GM13977 (cell line): Measurements from ENCODE around the gene CIT.

Source experiments
- DNase-seq: peaks from one replicate; pipeline ENCODE4 v3.0.0; 2012; ENCODE audit warnings: low spot score
- CTCF ChIP-seq: IDR thresholded peaks from 2 replicates; pipeline ENCODE4 v1.5.1; 2012; ENCODE audit warnings: mild to moderate bottlenecking, control low read depth; ENCODE audit not compliant: insufficient read depth; ENCODE audit errors: extremely low read depth, missing control alignments
- in situ Hi-C: fragments of 300-500 bp; cut with MboI; formaldehyde crosslinking; loops from one replicate; pipeline ENCODE4 v1.12.0; 2022; ENCODE audit warnings: low sequenced_read_pairs, low pct_unique_long_range_greater_than_20kb, mixed read lengths, inconsistent platforms; ENCODE audit not compliant: unreplicated experiment

CIT gene

DNA sequence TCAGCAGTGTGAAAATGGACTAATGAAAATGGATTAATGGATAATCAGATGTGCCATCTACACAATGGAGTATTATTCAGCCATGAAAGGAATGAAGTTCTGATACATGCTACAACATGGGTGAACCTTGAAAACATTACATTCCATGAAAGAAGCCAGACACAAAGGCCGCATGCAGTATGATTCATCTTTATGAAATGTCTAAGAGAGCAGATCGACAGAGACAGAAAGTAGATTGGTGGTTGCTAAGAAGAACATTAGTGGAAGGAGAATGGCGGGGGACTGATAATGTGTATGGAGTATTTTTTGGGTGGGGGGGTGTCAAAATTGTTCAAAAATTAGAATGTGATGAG is 161.9 kb downstream of the CIT start:
- no peak for DNase-seq
- in situ Hi-C loops, result no loop called here
- no peak for TF ChIP-seq CTCF

DNA sequence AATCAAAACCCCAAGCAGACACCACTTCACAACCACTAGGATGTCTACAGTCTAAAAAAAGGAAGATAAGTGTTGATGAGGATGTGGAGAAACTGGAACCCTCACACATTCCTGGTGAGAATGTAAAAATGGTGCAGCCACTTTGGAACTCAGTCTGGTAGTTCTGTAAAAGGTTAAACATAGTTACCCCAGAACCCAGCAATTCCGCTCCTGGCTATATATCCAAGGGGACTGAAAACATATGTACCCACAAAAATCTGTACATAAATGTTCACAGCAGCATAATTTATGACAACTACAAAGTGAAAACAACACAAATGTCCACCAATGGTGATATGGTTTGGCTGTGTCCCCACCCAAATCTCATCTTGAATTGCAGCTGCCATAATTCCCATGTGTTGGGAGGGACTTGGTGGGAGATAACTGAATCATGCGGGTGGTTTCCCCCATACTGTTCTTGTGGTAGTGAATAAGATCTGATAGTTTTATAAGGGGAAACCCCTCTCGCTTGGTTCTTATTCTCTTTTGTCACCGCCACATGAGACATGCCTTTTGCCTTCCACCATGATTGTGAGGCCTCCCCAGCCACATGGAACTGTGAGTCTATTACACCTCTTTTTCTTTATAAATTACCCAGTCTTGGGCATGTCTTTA is 162.4 kb downstream of the CIT start:
- in situ Hi-C loops, result no loop called here
- no peak for TF ChIP-seq CTCF
- no peak for DNase-seq

GRCh38 chr12:119713551-119714031 is 163.5 kb downstream of the CIT start:
- no peak for TF ChIP-seq CTCF
- no peak for DNase-seq
- in situ Hi-C loops, result no loop called here

DNA sequence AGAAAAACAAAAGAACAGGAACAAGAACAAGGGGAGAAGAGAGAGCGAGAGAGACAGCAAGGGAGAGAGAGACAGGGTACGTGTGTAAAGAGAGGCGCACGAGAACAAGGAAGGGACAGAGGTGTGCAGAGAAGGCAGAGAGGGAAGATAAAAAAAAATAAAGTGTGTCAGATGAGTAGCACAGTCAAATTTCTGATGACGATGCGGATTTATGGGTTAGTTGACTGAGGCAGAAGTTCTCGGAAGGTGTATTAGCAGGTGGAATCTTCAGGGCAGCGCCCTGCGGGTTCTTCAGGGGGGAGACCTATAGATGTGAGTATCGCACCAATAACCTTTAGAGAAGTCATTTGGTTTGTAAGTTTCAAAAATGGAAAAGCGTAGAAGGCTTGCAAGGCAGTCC is 164.4 kb downstream of the CIT start:
- in situ Hi-C loops, result no loop called here
- DNase-seq, result no peak
- no peak for TF ChIP-seq CTCF

DNA sequence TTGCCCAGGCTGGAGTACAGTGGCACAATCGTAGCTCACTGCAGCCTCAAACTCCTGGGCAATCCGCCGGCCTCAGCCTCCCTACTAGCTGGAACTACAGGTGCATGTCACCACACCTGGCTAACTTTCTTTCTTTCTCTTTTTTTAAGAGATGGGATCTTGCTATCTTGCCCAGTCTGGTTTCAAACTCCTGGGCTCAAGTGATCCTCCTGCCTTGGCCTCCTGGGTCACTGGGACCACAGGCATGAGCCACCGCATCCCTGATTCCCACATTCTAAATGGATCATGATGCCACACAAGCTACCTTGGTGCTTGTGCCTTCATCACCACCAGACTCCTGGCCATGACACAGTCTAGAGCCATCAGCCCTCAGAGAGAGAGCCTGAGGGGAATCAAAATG is 165.4 kb downstream of the CIT start:
- in situ Hi-C loops, result no loop called here
- DNase-seq, result no peak
- TF ChIP-seq CTCF, result no peak

GRCh38 chr12:119710965-119711551 is 166.1 kb downstream of the CIT start:
- in situ Hi-C loops, result no loop called here
- no peak for TF ChIP-seq CTCF
- DNase-seq, result no peak
